ENCODE results near the gene HAPLN3.

The HAPLN3 gene

GRCh38 chr15:88911766-88912118, 16.4 kb upstream of the HAPLN3 start:
- in situ Hi-C loops (cut with HindIII; ENCODE audit: low sequenced_read_pairs): no loop called here

- in situ Hi-C loops (cut with HindIII; ENCODE audit: low sequenced_read_pairs): loop anchor here (5.0 to 10.0 kb wide), 3 partner anchors 95 to 285 kb away; no protein-coding TSS in a partner anchor
Measured at GRCh38 chr15:88909956-88910831, 14.8 kb upstream of the HAPLN3 start.

- in situ Hi-C loops (cut with HindIII; ENCODE audit: low sequenced_read_pairs): loop anchor here (5.0 to 10.0 kb wide), 3 partner anchors 96 to 286 kb away; no protein-coding TSS in a partner anchor
Measured at GRCh38 chr15:88908697-88909621, 13.6 kb upstream of the HAPLN3 start.

- in situ Hi-C loops (cut with HindIII; ENCODE audit: low sequenced_read_pairs): loop anchor here (5.0 to 10.0 kb wide), 3 partner anchors 97 to 287 kb away; no protein-coding TSS in a partner anchor
Measured at GRCh38 chr15:88908123-88908522, 12.8 kb upstream of the HAPLN3 start.

GRCh38 chr15:88907111-88907510, 11.8 kb upstream of the HAPLN3 start:
- in situ Hi-C loops (cut with HindIII; ENCODE audit: low sequenced_read_pairs): loop anchor here (5.0 to 10.0 kb wide), 3 partner anchors 98 to 288 kb away; no protein-coding TSS in a partner anchor

GRCh38 chr15:88906551-88906950, 11.2 kb upstream of the HAPLN3 start:
- in situ Hi-C loops (cut with HindIII; ENCODE audit: low sequenced_read_pairs): loop anchor here (5.0 to 10.0 kb wide), 3 partner anchors 98 to 288 kb away; no protein-coding TSS in a partner anchor

- in situ Hi-C loops (cut with HindIII; ENCODE audit: low sequenced_read_pairs): loop anchor here (5.0 to 10.0 kb wide), 3 partner anchors 99 to 289 kb away; no protein-coding TSS in a partner anchor
Measured at GRCh38 chr15:88906130-88906529, 10.8 kb upstream of the HAPLN3 start.

GRCh38 chr15:88905576-88905975, 10.2 kb upstream of the HAPLN3 start:
- in situ Hi-C loops (cut with HindIII; ENCODE audit: low sequenced_read_pairs): loop anchor here (5.0 to 10.0 kb wide), 3 partner anchors 99 to 289 kb away; no protein-coding TSS in a partner anchor

GRCh38 chr15:88904624-88905327, 9.4 kb upstream of the HAPLN3 start:
- in situ Hi-C loops (cut with HindIII; ENCODE audit: low sequenced_read_pairs): loop anchor here (5.0 to 10.0 kb wide), 3 partner anchors 100 to 290 kb away; no protein-coding TSS in a partner anchor

GRCh38 chr15:88904257-88904623, 8.9 kb upstream of the HAPLN3 start:
- in situ Hi-C loops (cut with HindIII; ENCODE audit: low sequenced_read_pairs): loop anchor here (10.0 kb wide), 2 partner anchors 101 to 291 kb away; no protein-coding TSS in a partner anchor

GRCh38 chr15:88902846-88903245, 7.5 kb upstream of the HAPLN3 start:
- in situ Hi-C loops (cut with HindIII; ENCODE audit: low sequenced_read_pairs): loop anchor here (10.0 kb wide), 2 partner anchors 102 to 292 kb away; no protein-coding TSS in a partner anchor

- in situ Hi-C loops (cut with HindIII; ENCODE audit: low sequenced_read_pairs): loop anchor here (10.0 kb wide), 2 partner anchors 102 to 292 kb away; no protein-coding TSS in a partner anchor
Measured at GRCh38 chr15:88902221-88902835, 7.0 kb upstream of the HAPLN3 start.

- in situ Hi-C loops (cut with HindIII; ENCODE audit: low sequenced_read_pairs): loop anchor here (10.0 kb wide), 2 partner anchors 103 to 293 kb away; no protein-coding TSS in a partner anchor
Measured at GRCh38 chr15:88901508-88902220, 6.3 kb upstream of the HAPLN3 start.

GRCh38 chr15:88900982-88901418, 5.7 kb upstream of the HAPLN3 start:
- in situ Hi-C loops (cut with HindIII; ENCODE audit: low sequenced_read_pairs): loop anchor here (10.0 kb wide), 2 partner anchors 104 to 294 kb away; no protein-coding TSS in a partner anchor

GRCh38 chr15:88900309-88900981, 5.1 kb upstream of the HAPLN3 start:
- in situ Hi-C loops (cut with HindIII; ENCODE audit: low sequenced_read_pairs): loop anchor here (10.0 kb wide), 2 partner anchors 104 to 294 kb away; no protein-coding TSS in a partner anchor

- in situ Hi-C loops (cut with HindIII; ENCODE audit: low sequenced_read_pairs): no loop called here
Measured at GRCh38 chr15:88899251-88899650, 3.9 kb upstream of the HAPLN3 start.

- in situ Hi-C loops (cut with HindIII; ENCODE audit: low sequenced_read_pairs): no loop called here
Measured at GRCh38 chr15:88898736-88899135, 3.4 kb upstream of the HAPLN3 start.

Measured in endothelial cell of hepatic sinusoid (primary cell).